Neural crest cell (in vitro differentiated cells): ENCODE data around the gene AMDHD1. TPM values are rescaled to one million over a fixed set of nuclear protein-coding genes. Genes with fewer than 3 reads are reported as not detected.

Experiments used
- DNase-seq: peaks from one replicate; pipeline ENCODE4 v3.0.0; 2021; ENCODE audit warnings: low read depth, mixed read lengths, low spot score
- H3K27ac Mint-ChIP-seq: one replicate; pipeline ENCODE4 v1.8.0; 2021; ENCODE audit warnings: mild to moderate bottlenecking, mixed read lengths; ENCODE audit not compliant: unreplicated experiment
- H3K27me3 Mint-ChIP-seq: 2 replicates; pipeline ENCODE4 v1.8.0; 2021; ENCODE audit warnings: low read depth, mild to moderate bottlenecking, mixed read lengths
- H3K36me3 Mint-ChIP-seq: 2 replicates; pipeline ENCODE4 v1.8.0; 2021; ENCODE audit warnings: low read depth, mild to moderate bottlenecking, mixed read lengths
- H3K4me1 Mint-ChIP-seq: 2 replicates; pipeline ENCODE4 v1.8.0; 2021; ENCODE audit warnings: mixed read lengths
- H3K4me3 Mint-ChIP-seq: one replicate; pipeline ENCODE4 v1.8.0; 2021; ENCODE audit warnings: mild to moderate bottlenecking, mixed read lengths
- H3K9me3 Mint-ChIP-seq: 2 replicates; pipeline ENCODE4 v1.8.0; 2021; ENCODE audit warnings: mixed read lengths
- CTCF ChIP-seq: fragments of 200-600 bp; sonication (generic); conservative IDR thresholded peaks from 2 replicates; pipeline ENCODE4 v1.5.0; 2021; ENCODE audit warnings: antibody characterized with exemption, mild to moderate bottlenecking
- total RNA-seq: library from RNA; stranded (reverse); gene quantifications from 2 replicates; pipeline ENCODE4 v1.2.1, GENCODE V29; 2021

AMDHD1 gene
- total RNA-seq, 1 donor from 2014 or later = 0.30 TPM

GRCh38 chr12:95955549-95956159 is 12.5 kb downstream of the AMDHD1 start:
- Mint-ChIP-seq H3K36me3 (no peaks in the 10 kb centered on the region), H3K9me3 (no peaks in the 10 kb centered on the region), H3K4me3 (no peak overlapping the region), H3K4me1 (no peaks in the 10 kb centered on the region), H3K27me3 (peaks cover 13% of the 10 kb centered on the region), H3K27ac (no peak overlapping the region)
- no peak for DNase-seq
- no peak for TF ChIP-seq CTCF

DNA sequence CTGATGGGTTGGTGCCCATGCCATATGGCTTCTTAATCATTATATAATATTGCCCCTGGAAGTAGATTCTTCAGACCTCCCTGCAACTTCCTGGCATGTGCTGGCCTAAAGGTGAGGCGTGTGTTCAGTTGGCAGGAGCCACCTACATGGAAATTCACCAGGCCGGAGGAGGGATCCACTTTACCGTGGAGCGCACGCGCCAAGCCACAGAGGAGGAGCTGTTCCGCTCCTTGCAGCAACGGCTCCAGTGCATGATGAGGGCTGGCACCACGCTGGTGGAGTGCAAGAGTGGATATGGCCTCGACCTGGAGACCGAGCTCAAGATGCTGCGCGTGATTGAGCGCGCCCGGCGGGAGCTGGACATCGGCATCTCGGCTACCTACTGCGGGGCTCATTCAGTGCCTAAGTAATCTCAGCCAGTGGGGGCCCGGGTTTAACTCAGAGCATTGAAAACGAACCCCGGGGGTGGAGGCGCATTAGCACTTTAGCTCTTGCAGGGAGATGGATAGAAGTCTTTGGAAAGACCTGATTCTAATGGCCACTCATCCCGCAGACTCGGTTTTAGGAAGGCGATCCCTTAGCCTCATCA is 13.5 kb downstream of the AMDHD1 start:
- TF ChIP-seq CTCF = no peak
- H3K4me3 Mint-ChIP-seq = no peak overlapping the region
- DNase-seq = no peak

DNA sequence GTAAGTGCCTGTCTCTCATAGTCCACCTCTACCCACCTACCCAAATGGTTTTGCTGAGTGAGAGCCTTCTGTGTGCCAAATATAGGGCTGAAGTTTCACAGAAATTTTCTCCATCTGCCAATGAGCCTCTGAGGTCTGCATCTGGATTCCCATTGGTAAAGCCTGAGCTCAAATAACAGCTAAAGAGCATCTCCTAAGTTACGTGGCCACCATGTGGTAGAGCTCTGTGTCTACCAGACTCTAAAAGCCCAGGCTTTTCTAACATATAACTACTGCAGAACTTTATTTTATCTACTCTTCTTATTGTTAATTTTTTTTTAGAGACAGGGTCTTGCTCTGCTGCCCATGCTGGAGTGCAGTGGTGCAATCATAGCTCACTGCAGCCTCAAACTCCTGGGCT is 16.0 kb downstream of the AMDHD1 start:
- Mint-ChIP-seq H3K36me3 (no peaks in the 10 kb centered on the region), H3K27ac (no peak overlapping the region), H3K4me3 (no peak overlapping the region), H3K9me3 (no peaks in the 10 kb centered on the region), H3K27me3 (peaks cover 2% of the 10 kb centered on the region), H3K4me1 (no peaks in the 10 kb centered on the region)
- no peak for DNase-seq
- TF ChIP-seq CTCF = no peak

More for the DNA sequence above, 13.5 kb downstream of the AMDHD1 start:
- no peaks in the 10 kb centered on the region for H3K4me1 Mint-ChIP-seq
- no peaks in the 10 kb centered on the region for H3K9me3 Mint-ChIP-seq
- H3K27ac Mint-ChIP-seq = no peak overlapping the region
- no peaks in the 10 kb centered on the region for H3K36me3 Mint-ChIP-seq
- H3K27me3 Mint-ChIP-seq = peaks cover 10% of the 10 kb centered on the region

- H3K27ac Mint-ChIP-seq = no peak overlapping the region
- no peak overlapping the region for H3K4me3 Mint-ChIP-seq
- H3K9me3 Mint-ChIP-seq = no peaks in the 10 kb centered on the region
- H3K27me3 Mint-ChIP-seq = peaks cover 2% of the 10 kb centered on the region
- H3K36me3 Mint-ChIP-seq = no peaks in the 10 kb centered on the region
- no peaks in the 10 kb centered on the region for H3K4me1 Mint-ChIP-seq
- TF ChIP-seq CTCF = no peak
- DNase-seq = no peak
Measured at GRCh38 chr12:95960241-95960640, 17.1 kb downstream of the AMDHD1 start.

DNA sequence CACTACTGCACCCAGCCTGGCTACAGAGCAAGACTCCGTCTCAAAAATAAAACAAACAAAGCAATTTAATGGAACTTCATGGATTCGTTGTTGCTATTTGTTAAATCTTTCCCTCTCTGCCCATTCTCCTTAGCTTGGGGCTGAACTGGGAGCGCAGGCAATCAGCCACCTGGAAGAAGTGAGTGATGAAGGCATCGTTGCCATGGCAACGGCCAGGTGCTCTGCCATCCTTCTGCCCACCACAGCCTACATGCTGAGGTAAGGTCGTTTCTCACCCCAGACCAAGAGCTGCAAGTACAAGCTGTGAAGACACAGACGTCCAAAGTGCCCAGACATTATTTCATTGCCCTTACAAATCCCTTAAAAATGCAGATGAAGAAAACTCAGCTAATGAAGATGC is 19.1 kb downstream of the AMDHD1 start:
- Mint-ChIP-seq H3K27me3 (peaks cover 2% of the 10 kb centered on the region), H3K27ac (no peak overlapping the region), H3K9me3 (no peaks in the 10 kb centered on the region), H3K4me1 (no peaks in the 10 kb centered on the region), H3K4me3 (no peak overlapping the region), H3K36me3 (no peaks in the 10 kb centered on the region)
- no peak for TF ChIP-seq CTCF
- no peak for DNase-seq
